Activated CD8-positive, alpha-beta memory T cell treated with anti-CD3 and anti-CD28 coated beads, Interleukin-2, amount 50 U/mL, for 24 hours (primary cell): ENCODE data around the gene PRR23E.

Source experiments
- DNase-seq: peaks from one replicate; pipeline ENCODE4 v3.0.0-alpha.2; 2020; ENCODE audit errors: extremely low read depth

PRR23E gene

DNA sequence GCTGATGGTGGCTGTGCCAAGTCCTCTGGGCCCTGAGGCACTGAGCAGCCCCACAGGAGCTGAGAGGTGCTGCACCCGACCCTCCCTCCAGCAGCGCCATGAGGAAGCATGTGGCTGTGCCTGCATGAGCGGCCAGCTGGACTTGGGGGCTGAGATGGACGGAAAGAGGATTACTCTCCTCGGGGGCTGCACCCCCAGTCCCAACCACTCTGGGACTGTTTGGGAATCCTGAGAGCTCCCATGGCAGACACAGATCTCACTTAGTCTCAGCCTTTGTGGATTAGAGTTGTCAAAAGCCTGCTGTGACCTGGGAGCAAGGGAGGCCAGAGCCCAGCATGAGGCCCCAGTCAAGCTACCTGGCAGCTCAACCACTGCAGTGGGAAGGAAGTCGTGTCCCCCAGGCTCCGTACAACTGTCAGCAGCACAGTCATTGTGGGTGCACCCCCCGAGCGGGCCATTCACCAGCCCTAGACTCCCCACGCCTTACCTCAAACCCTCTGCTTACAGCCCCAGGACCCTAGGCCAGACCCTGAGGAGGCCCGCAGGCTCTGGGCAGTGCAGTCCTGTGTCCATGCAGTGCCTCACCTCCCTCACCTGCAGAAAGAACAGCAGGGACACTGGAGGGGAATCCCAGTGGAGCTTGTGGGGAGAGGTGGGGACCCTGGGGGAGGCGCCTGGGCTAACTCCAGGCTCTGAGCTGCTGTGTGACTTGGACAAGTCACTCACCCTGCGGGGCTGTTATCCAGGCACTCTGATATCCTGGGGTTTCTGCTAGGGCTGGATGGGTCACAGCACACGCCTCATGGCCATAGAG is 17.1 kb downstream of the PRR23E start:
- DNase-seq, result no peak

DNA sequence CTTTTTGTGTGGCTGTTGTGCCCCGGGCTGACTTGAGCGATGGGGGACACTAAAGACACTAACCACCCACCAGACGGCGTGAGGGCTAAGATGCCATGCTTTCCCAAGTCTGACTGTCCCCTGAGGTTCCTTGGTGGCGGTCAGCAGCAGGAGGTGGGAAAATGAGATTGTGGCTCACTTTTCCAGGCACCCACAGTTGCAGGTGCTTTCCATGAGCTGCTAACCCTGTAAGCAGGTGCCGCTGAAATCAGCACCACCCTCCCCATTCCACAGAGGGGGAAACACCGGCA is 17.7 kb downstream of the PRR23E start:
- DNase-seq, result no peak

DNA sequence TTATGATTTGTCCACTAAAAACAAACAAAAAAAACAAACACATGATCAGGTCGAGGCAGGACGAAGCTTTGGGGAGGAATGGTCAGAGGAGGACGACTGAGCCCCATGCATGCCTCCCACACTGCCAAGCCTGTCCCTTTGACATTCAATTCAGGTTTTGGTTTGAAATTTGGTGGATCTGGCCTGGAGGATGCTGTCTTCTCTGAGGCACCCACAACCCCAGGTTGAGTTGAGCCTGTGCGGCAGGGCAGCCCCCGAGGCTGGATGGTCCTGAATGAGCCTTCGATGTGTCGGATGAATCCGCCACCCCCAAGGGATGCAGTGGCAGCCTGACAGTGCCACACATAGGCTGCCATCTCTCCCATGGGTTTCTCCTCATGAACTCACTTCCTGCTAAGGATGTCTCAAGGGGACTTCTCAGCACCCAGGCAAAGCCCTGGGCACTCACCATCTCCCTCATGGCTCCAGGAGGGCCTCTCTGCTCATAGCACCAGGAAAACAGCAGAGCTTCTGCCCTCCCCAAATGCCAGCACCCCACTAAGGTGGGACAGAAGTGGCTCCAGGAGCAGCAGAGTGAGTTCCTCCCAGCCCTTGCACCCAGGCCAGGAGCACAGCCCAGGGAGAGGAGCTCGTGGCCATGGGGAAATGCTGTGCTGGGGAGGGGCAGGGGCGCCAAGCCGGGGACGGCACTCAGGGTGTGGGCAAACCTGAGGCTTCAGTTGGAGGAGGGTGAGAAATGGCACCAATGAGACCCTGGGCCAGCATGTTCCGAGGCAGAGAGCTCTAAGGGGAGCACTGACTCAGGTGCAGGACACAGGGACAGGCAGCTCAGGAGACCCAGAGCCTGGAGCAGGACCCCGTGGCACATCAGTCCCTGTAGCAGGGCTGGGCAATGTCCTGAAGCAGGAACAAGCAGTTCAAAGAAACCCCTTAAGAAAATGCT is 18.5 kb downstream of the PRR23E start:
- no peak for DNase-seq

- DNase-seq, result no peak
Observed at GRCh38 chr3:127212231-127212630, 19.3 kb downstream of the PRR23E start.

GRCh38 chr3:127212711-127213110 is 19.8 kb downstream of the PRR23E start:
- no peak for DNase-seq

DNA sequence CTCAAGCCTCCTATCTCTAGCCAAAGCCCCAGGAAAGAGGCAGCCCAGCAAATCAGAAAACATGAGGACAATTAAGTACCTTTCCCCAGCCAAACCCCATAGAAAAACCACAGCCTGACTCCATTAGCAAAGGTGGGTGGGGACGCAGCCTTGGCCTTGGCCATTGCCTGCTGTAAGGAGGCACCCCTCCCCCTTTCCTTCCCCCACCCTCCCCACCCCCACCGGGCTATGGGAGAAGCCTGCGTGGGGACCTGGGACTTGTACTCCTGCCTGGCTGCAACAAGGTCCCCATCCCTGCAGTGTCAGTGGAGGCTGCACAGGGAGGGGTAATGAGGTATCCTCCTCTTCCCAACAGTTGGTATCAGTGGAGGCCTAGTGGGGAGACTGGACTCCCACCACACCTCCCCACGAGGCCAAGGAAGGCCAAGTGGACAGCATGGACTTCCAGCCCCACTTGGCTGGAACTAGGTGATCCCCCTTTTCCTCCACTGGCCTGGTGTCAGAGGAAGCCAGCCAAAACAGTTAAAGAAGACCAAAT is 20.5 kb downstream of the PRR23E start:
- no peak for DNase-seq

DNA sequence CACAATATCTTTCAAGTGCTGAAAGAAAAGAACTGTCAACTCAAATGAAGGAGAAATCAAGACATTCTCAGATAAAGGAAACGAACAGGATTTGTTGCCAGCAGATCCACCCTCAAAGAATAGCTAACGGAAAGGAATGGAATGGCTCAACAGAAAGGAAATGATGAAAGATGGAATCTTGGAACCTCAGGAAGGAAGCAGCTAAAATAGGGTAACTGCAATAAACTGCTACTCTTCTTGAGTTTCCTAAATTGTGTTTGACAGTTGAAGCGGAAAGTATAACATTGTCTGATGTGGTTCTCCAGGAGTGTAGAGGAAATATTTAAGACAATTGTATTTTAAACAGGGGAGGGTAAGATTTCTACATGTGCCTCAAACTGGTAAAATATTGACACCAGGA is 22.0 kb downstream of the PRR23E start:
- no peak for DNase-seq

- DNase-seq, result no peak
Observed at GRCh38 chr3:127215714-127216414, 22.9 kb downstream of the PRR23E start.

- DNase-seq, result no peak
Observed at GRCh38 chr3:127216415-127217261, 23.7 kb downstream of the PRR23E start.

DNA sequence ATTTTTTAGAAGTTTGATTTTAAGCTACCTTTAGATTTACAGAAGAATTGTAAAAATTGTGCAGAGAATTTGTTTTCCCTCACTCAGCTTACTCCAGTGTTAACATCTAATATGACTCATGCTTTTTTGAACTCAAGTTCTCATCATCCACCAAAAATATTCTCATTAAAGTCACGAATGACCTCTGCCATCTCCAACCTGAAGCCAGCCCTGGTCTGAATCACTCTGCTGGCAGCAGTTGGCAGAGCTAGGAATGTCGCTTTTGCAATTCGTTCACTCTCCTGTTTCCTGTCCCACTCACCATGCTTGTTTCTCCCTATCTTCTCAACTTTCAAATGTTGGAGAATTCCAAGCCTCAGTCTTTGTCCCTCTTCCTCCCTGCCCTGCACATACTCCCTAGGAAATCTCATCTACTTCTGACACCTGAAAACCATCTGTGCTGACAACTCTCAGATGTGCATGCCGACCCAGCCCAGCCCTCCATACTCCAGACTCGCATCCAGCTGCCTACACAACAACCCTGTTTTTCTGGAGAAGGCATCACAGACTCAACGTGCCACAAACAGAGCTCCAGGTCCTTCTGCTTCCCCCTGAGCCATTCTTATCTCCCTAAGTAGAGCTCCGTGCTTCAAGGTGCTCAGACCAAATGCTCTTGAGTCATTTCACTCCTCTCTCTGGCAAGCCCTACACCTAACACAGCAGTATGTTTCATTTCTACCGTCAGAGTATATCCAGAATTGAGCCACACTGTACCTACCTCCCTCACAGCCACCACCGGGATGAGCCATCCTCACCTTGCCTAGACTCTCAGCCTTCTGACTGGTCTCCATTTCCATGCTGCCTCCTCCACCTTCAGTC is 24.9 kb downstream of the PRR23E start:
- no peak for DNase-seq

GRCh38 chr3:127218454-127218922 is 25.6 kb downstream of the PRR23E start:
- no peak for DNase-seq

DNA sequence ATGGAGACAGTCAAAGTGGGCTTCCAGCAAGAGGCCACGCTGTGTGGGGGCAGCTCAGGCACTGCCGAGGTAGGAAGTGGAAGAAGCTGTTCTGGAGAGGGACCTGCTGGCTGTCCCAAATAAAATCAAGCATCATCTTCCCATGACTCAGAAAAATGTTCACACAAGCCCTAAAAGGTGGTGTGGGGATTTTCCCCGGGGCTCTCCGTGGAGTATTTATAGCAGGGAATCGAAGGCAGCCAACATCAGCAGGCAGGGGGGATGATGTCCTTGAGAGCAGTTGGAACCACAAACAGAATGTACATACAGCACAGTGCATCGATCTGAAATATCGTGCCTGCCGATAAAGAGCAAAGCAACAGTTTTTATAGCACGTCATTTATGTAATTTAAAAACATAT is 27.6 kb downstream of the PRR23E start:
- DNase-seq, result no peak

GRCh38 chr3:127221037-127221436 is 28.1 kb downstream of the PRR23E start:
- DNase-seq, result no peak

DNA sequence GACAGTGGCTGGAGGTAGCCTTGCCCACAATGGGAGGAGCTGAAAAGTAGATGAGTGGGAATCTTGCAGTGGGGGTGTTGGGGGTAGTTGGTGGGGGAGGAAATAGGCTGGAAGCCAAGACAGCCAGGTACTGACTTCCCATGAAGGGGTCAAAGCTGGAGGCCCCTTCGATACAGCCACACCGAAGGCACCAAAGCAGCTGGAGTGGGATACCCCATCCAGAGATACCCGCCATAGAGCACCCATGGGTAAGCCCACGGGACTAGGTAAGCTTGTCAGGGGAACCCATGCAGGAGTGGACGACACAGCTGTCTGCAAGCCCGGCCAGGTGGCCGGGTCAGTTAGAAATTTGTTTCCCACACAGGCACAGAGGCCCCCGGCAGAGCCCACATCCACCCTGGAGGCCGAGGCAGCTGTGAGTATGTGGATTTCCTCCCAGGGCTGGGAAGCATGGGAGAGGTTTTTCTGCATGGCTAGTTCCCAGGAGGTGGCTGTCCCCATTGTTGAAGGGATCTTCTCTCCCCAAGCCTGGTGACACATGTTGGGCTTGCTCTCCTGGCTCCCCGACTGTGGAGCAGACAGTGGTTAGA is 28.6 kb downstream of the PRR23E start:
- DNase-seq, result no peak

GRCh38 chr3:127222163-127222562 is 29.2 kb downstream of the PRR23E start:
- no peak for DNase-seq

DNA sequence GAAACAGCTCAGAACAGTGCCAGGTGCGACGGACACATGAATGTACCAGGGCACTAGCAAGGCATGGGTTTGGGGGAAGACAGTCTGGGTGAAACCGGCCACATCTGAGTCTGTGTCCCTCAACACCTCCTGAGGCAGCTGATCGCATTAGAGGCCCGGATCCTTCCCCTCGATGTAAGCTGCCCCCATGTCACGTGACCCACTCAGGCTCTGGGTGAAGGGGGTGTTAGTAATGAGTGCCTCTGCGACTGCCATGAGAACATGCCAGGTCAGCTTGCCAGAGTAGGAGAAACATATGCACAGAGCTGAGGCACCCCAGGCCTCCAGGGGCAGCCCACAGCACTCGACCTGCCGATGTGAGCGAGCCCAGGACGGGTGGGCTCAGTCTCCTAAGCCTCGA is 29.7 kb downstream of the PRR23E start:
- no peak for DNase-seq

DNA sequence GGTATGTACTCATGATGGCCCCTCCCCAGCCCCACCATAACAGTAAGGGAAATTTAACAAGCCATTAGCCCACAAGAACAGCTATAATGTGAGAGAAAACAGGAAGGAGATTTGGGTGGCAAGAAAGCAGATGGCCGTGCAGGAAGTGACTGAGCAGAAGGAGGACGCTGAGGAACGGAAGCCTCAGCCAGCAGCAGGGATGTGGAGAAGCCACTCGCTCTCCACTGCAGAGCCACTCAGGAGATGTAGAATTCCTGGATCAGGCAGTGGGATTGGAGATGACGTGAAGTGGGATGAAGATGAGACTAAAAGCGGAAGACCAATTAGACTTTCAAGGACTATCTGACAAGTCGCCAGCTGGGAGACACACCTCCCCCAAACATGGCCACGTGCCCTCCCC is 31.2 kb downstream of the PRR23E start:
- no peak for DNase-seq

DNA sequence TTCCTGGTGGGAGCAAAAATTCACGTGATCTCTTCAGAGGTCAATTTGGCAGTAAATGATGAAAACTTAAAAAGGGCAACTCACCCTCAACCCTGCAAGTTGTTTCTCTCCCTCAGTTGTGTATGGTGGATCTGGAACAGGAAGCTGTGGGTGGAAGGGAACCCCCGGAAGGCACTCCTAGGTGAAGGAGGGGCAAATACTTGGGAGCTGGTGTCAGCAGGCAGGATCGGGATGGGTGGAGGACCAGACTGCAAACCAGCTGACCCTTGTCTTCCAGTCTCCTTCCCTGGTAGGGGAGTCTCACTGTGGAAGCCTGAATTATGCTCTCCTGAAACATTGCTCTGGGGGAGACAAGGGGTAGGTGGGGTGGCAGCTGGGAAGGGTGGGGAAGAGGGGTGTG is 33.5 kb downstream of the PRR23E start:
- no peak for DNase-seq

DNA sequence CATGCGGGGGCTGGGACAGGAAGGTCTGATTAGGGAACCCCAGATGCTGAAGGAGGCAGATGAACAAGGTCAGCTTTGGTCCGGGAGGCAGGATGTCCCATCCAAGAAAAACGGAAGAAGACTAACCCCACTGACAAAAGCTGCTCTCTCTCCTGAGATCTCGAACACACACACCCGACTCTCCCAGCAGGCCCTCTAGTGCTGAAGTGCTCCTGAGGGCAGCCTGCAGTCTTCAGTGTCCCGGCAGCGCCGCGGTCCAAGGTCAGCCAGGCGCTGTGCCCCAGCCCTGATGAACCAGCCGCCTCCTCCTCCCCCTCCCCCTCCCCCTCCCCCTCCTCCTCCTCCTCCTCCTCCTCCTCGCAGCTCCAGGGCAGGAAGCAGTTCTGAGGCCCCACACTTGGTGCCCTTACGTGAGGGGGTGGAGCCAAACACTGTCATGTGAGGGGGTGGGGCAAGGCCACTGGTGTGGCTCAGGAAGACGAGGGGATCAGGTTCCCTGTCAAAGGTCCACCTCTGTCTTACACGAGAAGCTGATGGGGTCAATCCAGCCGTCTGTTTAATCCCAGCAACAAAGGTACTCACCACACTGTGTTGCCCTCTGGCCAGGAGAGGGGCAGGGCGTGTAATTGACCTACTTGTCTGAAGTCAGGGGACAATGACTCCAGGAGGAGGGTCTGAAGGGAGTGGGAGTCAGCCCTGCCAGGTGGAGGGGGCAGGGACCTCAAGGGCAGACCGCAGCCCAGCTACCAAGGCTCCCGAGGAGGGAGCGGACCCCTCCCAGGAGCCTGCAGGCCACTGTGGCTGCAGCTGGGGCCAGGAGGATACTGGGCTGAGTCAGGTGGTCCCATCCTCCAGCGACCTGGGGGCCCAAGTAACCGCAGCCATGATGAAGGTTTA is 34.3 kb downstream of the PRR23E start:
- DNase-seq, result no peak
